HepG2 (cell line): Measurements from ENCODE around the gene ATP6V0A1. TPM values are rescaled to one million over a fixed set of nuclear protein-coding genes. Genes with fewer than 3 reads are reported as not detected.

Experiments
- MLXIP ChIP-seq: sonication (generic); formaldehyde crosslinking; IDR thresholded peaks from 2 replicates; pipeline ENCODE4 v1.9.0; 2021; ENCODE audit warnings: missing genetic modification reagents, borderline replicate concordance
- MTERF4 ChIP-seq: sonication (generic); formaldehyde crosslinking; IDR thresholded peaks from 2 replicates; pipeline ENCODE4 v1.8.0; 2023; ENCODE audit warnings: mild to moderate bottlenecking, missing genetic modification reagents
- NCOA5 ChIP-seq: sonication (generic); formaldehyde crosslinking; IDR thresholded peaks from 2 replicates; pipeline ENCODE4 v1.4.0; 2020; ENCODE audit warnings: missing genetic modification reagents
- NFYB ChIP-seq: sonication (generic); formaldehyde crosslinking; IDR thresholded peaks from 2 replicates; pipeline ENCODE4 v1.4.0; 2020; ENCODE audit warnings: missing genetic modification reagents
- NR2F6 ChIP-seq, 2 experiments: IDR thresholded peaks; 2 replicates each; pipeline ENCODE4 v1.6.1; 2016; ENCODE audit warnings: antibody characterized with exemption in 1 of 2, mild to moderate bottlenecking in 1 of 2
- PHF20 ChIP-seq: sonication (generic); formaldehyde crosslinking; IDR thresholded peaks from 2 replicates; pipeline ENCODE4 v1.5.0; 2020; ENCODE audit warnings: mild to moderate bottlenecking, missing genetic modification reagents
- TAF15 ChIP-seq: fragments of 200-400 bp; formaldehyde crosslinking; IDR thresholded peaks from one replicate; pipeline ENCODE4 v1.6.1; 2018; ENCODE audit warnings: mild to moderate bottlenecking, low read depth, low read length; ENCODE audit not compliant: poor library complexity, severe bottlenecking
- TARDBP ChIP-seq: sonication (generic); formaldehyde crosslinking; IDR thresholded peaks from 2 replicates; pipeline ENCODE4 v1.8.0; 2022; ENCODE audit warnings: mild to moderate bottlenecking, missing genetic modification reagents
- TBX3 ChIP-seq: fragments of 450-650 bp; IDR thresholded peaks from 2 replicates; pipeline ENCODE4 v1.6.1; 2017; ENCODE audit warnings: antibody characterized with exemption, mild to moderate bottlenecking, inconsistent platforms, borderline replicate concordance
- TIGD3 ChIP-seq: sonication (generic); formaldehyde crosslinking; IDR thresholded peaks from 2 replicates; pipeline ENCODE4 v1.5.1; 2020; ENCODE audit warnings: mild to moderate bottlenecking, missing genetic modification reagents, borderline replicate concordance
- YY1 ChIP-seq: IDR thresholded peaks from 2 replicates; pipeline ENCODE4 v1.6.1; 2011; ENCODE audit warnings: low read length, low read depth, moderate library complexity, mild to moderate bottlenecking; ENCODE audit not compliant: insufficient read depth, insufficient replicate concordance
- ZBTB37 ChIP-seq: sonication (generic); formaldehyde crosslinking; IDR thresholded peaks from 2 replicates; pipeline ENCODE4 v1.4.0; 2020; ENCODE audit warnings: mild to moderate bottlenecking, missing genetic modification reagents
- ZNF180 ChIP-seq: sonication (generic); formaldehyde crosslinking; IDR thresholded peaks from 2 replicates; pipeline ENCODE4 v1.4.0; 2020; ENCODE audit warnings: low read depth, missing genetic modification reagents, borderline replicate concordance
- ZNF629 ChIP-seq: sonication (generic); formaldehyde crosslinking; conservative IDR thresholded peaks from 2 replicates; pipeline ENCODE4 v1.5.0; 2020; ENCODE audit warnings: missing genetic modification reagents
- ZNF761 ChIP-seq: sonication (generic); formaldehyde crosslinking; conservative IDR thresholded peaks from 2 replicates; pipeline ENCODE4 v1.4.0; 2020; ENCODE audit warnings: mild to moderate bottlenecking, missing genetic modification reagents
- ZNF780A ChIP-seq: sonication (generic); formaldehyde crosslinking; IDR thresholded peaks from 2 replicates; pipeline ENCODE4 v1.8.0; 2022; ENCODE audit warnings: mild to moderate bottlenecking, missing genetic modification reagents, moderate library complexity
- polyA plus RNA-seq, 8 experiments: library from polyadenylated mRNA; depleted of rRNA in 3 of 8; stranded (reverse) in 7 of 8; unstranded in 1 of 8; fragments of >200 nt; fragmentation: Illumina TruSeq in 4 of 8; extraction: Trizol in 4 of 8; gene quantifications; 2 replicates each; pipeline versions ENCODE4 v1.2.1 to v1.2.3, GENCODE V29; 2011 to 2016; ENCODE audit warnings: low read depth in 4 of 8, missing spikeins in 1 of 8, mixed read lengths in 1 of 8; ENCODE audit not compliant: insufficient read depth in 1 of 8
- total RNA-seq, 5 experiments: library from RNA; depleted of rRNA; stranded (reverse); fragments of >200 nt; fragmentation: Illumina TruSeq; extraction: Trizol; gene quantifications; 2 replicates each; pipeline ENCODE4 v1.2.3, GENCODE V29; 2016; ENCODE audit warnings: low read depth in 1 of 5
- TF ChIP-seq, protein P1 (sequence below): sonication (generic); formaldehyde crosslinking; IDR thresholded peaks from 2 replicates; pipeline ENCODE4 v1.4.0; 2020; ENCODE audit warnings: missing genetic modification reagents, mild to moderate bottlenecking, borderline replicate concordance

ATP6V0A1 gene
- total and polyA plus RNA-seq, 2 of the 13 experiments (the other 11 are each of a cell fraction or from before 2014, with no cell fraction given), result 27.9 to 54.1 TPM

DNA sequence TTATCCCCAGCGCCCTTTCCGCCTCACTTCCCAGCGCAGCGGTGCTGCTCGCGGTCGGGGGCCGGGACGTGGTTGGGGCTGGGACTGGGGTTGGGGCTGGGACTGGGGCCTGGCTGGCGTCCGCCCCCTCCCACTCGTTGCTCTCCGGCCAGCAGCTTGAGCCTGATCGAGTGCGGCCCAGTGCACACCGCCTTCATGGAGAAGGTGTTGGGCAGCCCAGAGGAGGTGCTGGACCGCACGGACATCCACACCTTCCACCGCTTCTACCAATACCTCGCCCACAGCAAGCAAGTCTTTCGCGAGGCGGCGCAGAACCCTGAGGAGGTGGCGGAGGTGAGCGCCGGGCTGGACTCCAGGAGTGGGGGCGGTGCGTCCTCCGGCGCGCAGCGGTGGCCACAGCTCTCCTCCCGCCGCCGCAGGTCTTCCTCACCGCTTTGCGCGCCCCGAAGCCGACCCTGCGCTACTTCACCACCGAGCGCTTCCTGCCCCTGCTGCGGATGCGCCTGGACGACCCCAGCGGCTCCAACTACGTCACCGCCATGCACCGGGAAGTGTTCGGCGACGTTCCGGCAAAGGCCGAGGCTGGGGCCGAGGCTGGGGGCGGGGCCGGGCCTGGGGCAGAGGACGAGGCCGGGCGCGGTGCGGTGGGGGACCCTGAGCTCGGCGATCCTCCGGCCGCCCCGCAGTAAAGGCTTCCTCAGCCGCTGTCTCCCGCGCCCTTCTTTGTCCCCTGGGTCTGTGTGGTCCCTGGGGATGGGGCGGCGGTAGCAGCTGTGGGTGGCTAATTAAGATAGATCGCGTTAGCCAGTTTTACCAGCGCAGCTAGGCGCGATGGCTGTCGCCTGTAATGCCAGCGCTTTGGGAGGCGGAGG, 95.8 kb downstream of the ATP6V0A1 start (continued):
- TF ChIP-seq NR2F6 (IDR thresholded peaks at IDR 0.05), result no peak
- peak; percentile 79 for TF ChIP-seq NR2F6 (CRISPR knock-in tag; IDR thresholded peaks at IDR 0.05)
- no peak for TF ChIP-seq TBX3
- TF ChIP-seq TIGD3 (CRISPR knock-in tag), result peak; percentile 14; the same call in 1 of the 2 replicates
- TF ChIP-seq TAF15, result peak; percentile 93
- TF ChIP-seq TARDBP, result peak; percentile 77
- TF ChIP-seq, protein P1, sequence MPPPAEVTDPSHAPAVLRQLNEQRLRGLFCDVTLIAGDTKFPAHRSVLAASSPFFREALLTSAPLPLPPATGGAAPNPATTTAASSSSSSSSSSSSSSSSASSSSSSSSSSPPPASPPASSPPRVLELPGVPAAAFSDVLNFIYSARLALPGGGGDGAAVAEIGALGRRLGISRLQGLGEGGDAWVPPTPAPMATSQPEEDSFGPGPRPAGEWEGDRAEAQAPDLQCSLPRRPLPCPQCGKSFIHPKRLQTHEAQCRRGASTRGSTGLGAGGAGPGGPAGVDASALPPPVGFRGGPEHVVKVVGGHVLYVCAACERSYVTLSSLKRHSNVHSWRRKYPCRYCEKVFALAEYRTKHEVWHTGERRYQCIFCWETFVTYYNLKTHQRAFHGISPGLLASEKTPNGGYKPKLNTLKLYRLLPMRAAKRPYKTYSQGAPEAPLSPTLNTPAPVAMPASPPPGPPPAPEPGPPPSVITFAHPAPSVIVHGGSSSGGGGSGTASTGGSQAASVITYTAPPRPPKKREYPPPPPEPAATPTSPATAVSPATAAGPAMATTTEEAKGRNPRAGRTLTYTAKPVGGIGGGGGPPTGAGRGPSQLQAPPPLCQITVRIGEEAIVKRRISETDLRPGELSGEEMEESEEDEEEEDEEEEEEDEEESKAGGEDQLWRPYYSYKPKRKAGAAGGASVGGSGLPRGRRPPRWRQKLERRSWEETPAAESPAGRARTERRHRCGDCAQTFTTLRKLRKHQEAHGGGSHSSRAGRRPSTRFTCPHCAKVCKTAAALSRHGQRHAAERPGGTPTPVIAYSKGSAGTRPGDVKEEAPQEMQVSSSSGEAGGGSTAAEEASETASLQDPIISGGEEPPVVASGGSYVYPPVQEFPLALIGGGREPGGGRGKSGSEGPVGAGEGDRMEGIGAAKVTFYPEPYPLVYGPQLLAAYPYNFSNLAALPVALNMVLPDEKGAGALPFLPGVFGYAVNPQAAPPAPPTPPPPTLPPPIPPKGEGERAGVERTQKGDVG (CRISPR knock-in tag), result 0 out of 2 replicates have a peak, but pooled peaks have one; percentile 42
- TF ChIP-seq PHF20 (CRISPR knock-in tag), result peak; percentile 96
- no peak; the same call in none of the 2 replicates for TF ChIP-seq NFYB (CRISPR knock-in tag)
- TF ChIP-seq ZNF761, result peak; percentile 77; the same call in 1 of the 2 replicates
- peak; percentile 70; the same call in 1 of the 2 replicates for TF ChIP-seq ZNF780A (CRISPR knock-in tag)
- TF ChIP-seq YY1, result peak; percentile 80
- peak; percentile 94 for TF ChIP-seq MTERF4 (CRISPR knock-in tag)
- TF ChIP-seq MLXIP (CRISPR knock-in tag), result no peak
- TF ChIP-seq ZNF180 (CRISPR knock-in tag), result 0 out of 2 replicates have a peak, but pooled peaks have one; percentile 49
- TF ChIP-seq ZBTB37, result no peak; the same call in 1 of the 2 replicates
- no peak for TF ChIP-seq NCOA5
- TF ChIP-seq ZNF629 (CRISPR knock-in tag), result peak; percentile 57
